AG09309 (cell line): ENCODE data around the gene PTGER3.

Experiments
- DNase-seq: peaks from one replicate; pipeline ENCODE4 v3.0.0-alpha.2; 2010; ENCODE audit warnings: low read depth
- H3K4me3 ChIP-seq: 2 replicates; pipeline ENCODE4 v1.5.1; 2011; ENCODE audit warnings: mild to moderate bottlenecking, low read depth, low read length, moderate library complexity; ENCODE audit not compliant: control insufficient read depth
- CTCF ChIP-seq: IDR thresholded peaks from 2 replicates; pipeline ENCODE4 v1.5.1; 2011; ENCODE audit warnings: mild to moderate bottlenecking, low read depth, low read length, inconsistent platforms; ENCODE audit not compliant: insufficient read depth, control insufficient read depth; ENCODE audit errors: missing control alignments

PTGER3 gene

DNA sequence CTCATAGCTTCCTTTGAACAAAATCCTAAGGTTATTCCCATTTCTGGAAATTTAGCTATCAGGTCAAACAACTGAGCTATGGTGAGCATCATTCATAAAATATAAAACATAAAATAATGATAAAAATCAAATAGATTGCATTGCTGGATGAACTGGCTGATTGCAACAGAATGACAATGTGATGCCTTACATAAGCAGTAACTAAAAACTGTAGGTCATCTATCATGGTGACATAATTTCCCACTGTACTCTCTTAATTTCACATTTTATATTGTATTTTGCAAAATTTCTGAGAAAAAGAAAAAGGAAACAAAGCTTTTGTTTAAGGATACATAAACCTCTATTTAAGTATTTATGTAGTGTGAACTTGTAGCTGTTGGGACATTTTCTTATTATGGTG is 4.6 kb downstream of the PTGER3 start:
- no peak for TF ChIP-seq CTCF
- no peak overlapping the region for H3K4me3 ChIP-seq
- no peak for DNase-seq

GRCh38 chr1:71041806-71042205 is 5.8 kb downstream of the PTGER3 start:
- no peak for TF ChIP-seq CTCF
- no peak for DNase-seq
- H3K4me3 ChIP-seq = no peak overlapping the region

- no peak for TF ChIP-seq CTCF
- H3K4me3 ChIP-seq = no peak overlapping the region
- no peak for DNase-seq
Observed at GRCh38 chr1:71039661-71040262, 7.9 kb downstream of the PTGER3 start.

DNA sequence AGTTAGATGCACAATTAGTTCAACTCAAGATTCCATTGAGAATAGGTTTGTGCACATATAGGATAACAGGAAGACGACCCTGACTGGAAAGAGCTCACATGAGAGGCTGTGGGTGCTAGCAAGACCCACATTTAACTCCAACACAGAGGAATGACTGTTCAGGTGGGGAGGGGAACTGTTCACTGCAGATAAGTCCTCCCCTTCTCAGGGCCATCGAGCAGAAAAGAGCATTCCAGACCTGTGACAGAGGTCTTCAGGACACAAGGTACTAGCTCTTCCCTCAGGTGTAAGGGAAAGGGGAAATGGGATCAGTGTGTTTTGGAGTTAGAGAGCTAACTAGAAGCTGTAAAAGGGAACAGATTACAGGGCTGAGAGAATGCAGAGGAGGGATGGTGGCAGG is 8.7 kb downstream of the PTGER3 start:
- TF ChIP-seq CTCF = no peak
- no peak for DNase-seq
- H3K4me3 ChIP-seq = no peak overlapping the region

DNA sequence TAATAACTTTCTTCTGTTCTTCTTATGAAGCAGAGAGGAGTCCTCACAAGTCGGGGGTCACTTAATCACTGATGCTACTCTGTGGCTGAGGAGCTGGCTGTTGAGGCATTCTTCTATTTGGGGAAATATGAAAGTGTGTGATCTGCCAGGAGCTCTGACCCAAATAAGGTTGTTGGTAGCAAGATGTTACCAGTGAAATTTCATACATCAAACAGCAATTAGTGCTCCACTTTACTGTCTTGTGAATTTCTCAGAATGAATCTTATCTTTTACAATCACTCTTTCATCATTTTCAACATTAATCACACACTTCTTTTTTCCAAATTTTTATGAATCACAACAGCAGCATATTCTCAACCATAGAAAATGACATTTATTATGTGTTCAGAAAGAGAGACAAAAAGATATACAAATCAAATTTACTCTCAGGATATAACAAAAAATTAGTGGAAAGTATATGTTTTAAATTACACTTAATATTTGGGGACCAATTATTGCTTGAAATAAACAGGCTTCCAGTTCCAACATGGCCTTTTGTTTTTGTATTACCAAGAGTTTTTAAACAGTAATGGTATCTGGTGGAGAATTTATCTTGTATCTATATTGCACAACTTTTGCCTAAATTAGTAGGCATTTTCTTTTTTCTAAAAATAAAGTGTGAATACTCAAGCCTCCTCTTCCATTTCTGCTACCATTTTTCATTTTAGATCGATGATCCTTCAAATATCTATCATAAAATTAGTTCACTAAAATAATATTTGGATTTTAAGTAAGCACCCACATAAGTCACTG is 9.6 kb downstream of the PTGER3 start:
- no peak for DNase-seq
- TF ChIP-seq CTCF = no peak
- no peak overlapping the region for H3K4me3 ChIP-seq

- DNase-seq = no peak
- TF ChIP-seq CTCF = no peak
- no peak overlapping the region for H3K4me3 ChIP-seq
Observed at GRCh38 chr1:71037066-71037465, 10.6 kb downstream of the PTGER3 start.
